ENCODE results near the gene SNX10.

Gene SNX10

DNA sequence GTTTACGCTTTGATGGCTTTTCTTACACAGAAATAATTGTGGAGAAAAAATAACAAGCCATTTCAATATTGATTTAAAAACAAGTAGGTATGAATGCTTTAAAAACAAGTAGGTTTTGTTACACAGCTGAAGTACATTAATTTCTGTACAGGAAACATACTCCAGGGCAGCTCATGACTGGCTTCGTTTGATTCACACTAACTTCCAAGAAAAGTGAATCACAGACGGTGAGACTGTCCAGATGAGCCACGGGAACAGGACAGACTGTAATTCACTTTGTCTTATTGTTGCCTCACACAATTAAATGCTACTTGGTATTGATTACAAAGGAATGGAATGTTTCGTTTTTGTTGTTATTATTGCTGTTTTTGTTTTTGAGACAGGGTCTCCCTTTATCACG lies 26.6 kb upstream of the SNX10 start:
- no peak overlapping the region for H3K9ac ChIP-seq (ENCODE audit: low read length)
- peaks cover 8% of the 10 kb centered on the region; the same call in 1 of the 2 replicates for H3K9me3 ChIP-seq (ENCODE audit: low read length)
- no peaks in the 10 kb centered on the region for H4K20me1 ChIP-seq (ENCODE audit: insufficient read depth, low read length)
- TF ChIP-seq, protein P1, sequence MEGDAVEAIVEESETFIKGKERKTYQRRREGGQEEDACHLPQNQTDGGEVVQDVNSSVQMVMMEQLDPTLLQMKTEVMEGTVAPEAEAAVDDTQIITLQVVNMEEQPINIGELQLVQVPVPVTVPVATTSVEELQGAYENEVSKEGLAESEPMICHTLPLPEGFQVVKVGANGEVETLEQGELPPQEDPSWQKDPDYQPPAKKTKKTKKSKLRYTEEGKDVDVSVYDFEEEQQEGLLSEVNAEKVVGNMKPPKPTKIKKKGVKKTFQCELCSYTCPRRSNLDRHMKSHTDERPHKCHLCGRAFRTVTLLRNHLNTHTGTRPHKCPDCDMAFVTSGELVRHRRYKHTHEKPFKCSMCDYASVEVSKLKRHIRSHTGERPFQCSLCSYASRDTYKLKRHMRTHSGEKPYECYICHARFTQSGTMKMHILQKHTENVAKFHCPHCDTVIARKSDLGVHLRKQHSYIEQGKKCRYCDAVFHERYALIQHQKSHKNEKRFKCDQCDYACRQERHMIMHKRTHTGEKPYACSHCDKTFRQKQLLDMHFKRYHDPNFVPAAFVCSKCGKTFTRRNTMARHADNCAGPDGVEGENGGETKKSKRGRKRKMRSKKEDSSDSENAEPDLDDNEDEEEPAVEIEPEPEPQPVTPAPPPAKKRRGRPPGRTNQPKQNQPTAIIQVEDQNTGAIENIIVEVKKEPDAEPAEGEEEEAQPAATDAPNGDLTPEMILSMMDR (IDR thresholded peaks at IDR 0.05; ENCODE audit: low read length): no peak
- no peak for TF ChIP-seq EZH2 (IDR thresholded peaks at IDR 0.05; ENCODE audit: borderline replicate concordance, low read length)
- H3K27ac ChIP-seq (ENCODE audit: low read depth, low read length, poor library complexity, severe bottlenecking): no peak overlapping the region
- no peaks in the 10 kb centered on the region for H3F3A ChIP-seq (ENCODE audit: insufficient read depth, low read length)
- no peaks in the 10 kb centered on the region for H3K36me3 ChIP-seq (ENCODE audit: insufficient read depth, low read length)
- H3K4me2 ChIP-seq (ENCODE audit: low read length): no peak overlapping the region
- no peaks in the 10 kb centered on the region for H3K4me1 ChIP-seq (ENCODE audit: insufficient read depth, low read length, severe bottlenecking)
- no peaks in the 10 kb centered on the region for H3K79me2 ChIP-seq (ENCODE audit: insufficient read depth, low read length)
- H3K27me3 ChIP-seq (ENCODE audit: insufficient read depth, low read length): peaks cover 10% of the 10 kb centered on the region; the same call in 1 of the 2 replicates
- H3K4me3 ChIP-seq (ENCODE audit: low read depth, low read length, poor library complexity, severe bottlenecking): no peak overlapping the region
- no peaks in the 10 kb centered on the region for H3K9me2 ChIP-seq (ENCODE audit: low read depth, low read length)
- no peak overlapping the region for H2AFZ ChIP-seq (ENCODE audit: low read length)

DNA sequence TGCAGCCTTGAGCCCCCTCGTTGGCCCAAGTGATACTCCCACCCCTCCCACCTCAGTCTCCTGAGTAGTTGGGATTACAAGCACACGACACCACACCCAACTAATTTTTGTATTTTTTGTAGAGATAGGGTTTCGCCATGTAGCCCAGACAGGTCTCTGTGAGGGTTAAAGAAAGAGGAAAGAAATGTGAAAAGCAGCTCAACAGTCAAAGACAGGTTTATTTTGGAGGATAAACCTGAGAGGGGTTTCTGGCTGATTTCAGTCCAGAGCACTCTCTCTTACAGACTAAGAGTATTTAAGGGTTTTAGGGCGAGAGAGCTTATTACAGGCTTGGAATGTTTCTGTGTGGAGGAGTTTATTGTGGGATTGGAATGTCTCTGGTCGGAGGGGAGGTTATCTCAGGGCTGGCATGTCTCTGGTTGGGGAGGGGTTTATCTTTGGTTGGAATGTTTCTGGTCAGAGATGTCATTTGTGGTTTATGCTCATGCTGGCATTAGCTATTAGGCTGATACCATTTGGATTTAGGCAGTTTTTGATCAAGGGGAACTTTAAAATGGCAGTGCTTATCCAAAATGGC lies 26.1 kb upstream of the SNX10 start:
- no peaks in the 10 kb centered on the region for H3K4me1 ChIP-seq (ENCODE audit: insufficient read depth, low read length, severe bottlenecking)
- H4K20me1 ChIP-seq (ENCODE audit: insufficient read depth, low read length): no peaks in the 10 kb centered on the region
- peaks cover 10% of the 10 kb centered on the region; the same call in 1 of the 2 replicates for H3K27me3 ChIP-seq (ENCODE audit: insufficient read depth, low read length)
- H3K36me3 ChIP-seq (ENCODE audit: insufficient read depth, low read length): no peaks in the 10 kb centered on the region
- H3K4me3 ChIP-seq (ENCODE audit: low read depth, low read length, poor library complexity, severe bottlenecking): no peak overlapping the region
- no peak for TF ChIP-seq EZH2 (IDR thresholded peaks at IDR 0.05; ENCODE audit: borderline replicate concordance, low read length)
- TF ChIP-seq, protein P1 (IDR thresholded peaks at IDR 0.05; ENCODE audit: low read length): no peak
- H2AFZ ChIP-seq (ENCODE audit: low read length): no peak overlapping the region
- no peak overlapping the region for H3K9ac ChIP-seq (ENCODE audit: low read length)
- no peak overlapping the region for H3K27ac ChIP-seq (ENCODE audit: low read depth, low read length, poor library complexity, severe bottlenecking)
- H3K9me2 ChIP-seq (ENCODE audit: low read depth, low read length): no peaks in the 10 kb centered on the region
- H3K4me2 ChIP-seq (ENCODE audit: low read length): no peak overlapping the region
- no peaks in the 10 kb centered on the region for H3F3A ChIP-seq (ENCODE audit: insufficient read depth, low read length)
- H3K9me3 ChIP-seq (ENCODE audit: low read length): peaks cover 8% of the 10 kb centered on the region; the same call in 1 of the 2 replicates
- H3K79me2 ChIP-seq (ENCODE audit: insufficient read depth, low read length): no peaks in the 10 kb centered on the region

DNA sequence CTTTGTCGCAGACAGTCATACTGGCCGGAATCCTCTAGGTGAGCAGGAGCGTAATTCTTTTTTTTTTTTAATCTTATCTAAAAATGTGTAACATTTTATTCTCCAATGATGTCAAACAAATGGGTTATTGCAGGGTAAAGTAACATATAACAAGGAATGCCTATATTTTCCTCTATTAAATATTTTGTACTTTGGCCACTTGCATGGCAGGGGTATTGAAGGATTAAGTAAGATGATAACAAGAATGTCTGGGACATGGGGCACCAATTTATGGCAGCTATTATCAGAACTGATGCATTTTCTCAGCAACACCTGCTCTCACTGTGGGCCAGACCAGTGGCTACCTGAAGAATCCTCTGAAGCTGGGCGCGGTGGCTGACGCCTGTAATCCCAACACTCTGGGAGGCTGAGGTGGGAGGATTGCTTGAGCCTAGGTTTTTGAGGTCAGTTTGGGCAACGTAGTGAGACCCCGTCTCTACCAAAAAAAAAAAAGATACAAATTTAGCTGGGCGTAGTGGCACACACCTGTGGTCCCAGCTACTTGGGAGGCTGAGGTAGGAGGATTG lies 24.0 kb upstream of the SNX10 start:
- H3K9ac ChIP-seq (ENCODE audit: low read length): no peak overlapping the region
- H3K9me3 ChIP-seq (ENCODE audit: low read length): peaks cover 8% of the 10 kb centered on the region; the same call in 1 of the 2 replicates
- H3K79me2 ChIP-seq (ENCODE audit: insufficient read depth, low read length): no peaks in the 10 kb centered on the region
- TF ChIP-seq, protein P1 (IDR thresholded peaks at IDR 0.05; ENCODE audit: low read length): no peak
- no peak for TF ChIP-seq EZH2 (IDR thresholded peaks at IDR 0.05; ENCODE audit: borderline replicate concordance, low read length)
- H3K4me3 ChIP-seq (ENCODE audit: low read depth, low read length, poor library complexity, severe bottlenecking): no peak overlapping the region
- no peak overlapping the region for H3K27ac ChIP-seq (ENCODE audit: low read depth, low read length, poor library complexity, severe bottlenecking)
- H3F3A ChIP-seq (ENCODE audit: insufficient read depth, low read length): no peaks in the 10 kb centered on the region
- H3K4me1 ChIP-seq (ENCODE audit: insufficient read depth, low read length, severe bottlenecking): no peaks in the 10 kb centered on the region
- no peaks in the 10 kb centered on the region for H3K36me3 ChIP-seq (ENCODE audit: insufficient read depth, low read length)
- no peak overlapping the region for H2AFZ ChIP-seq (ENCODE audit: low read length)
- no peaks in the 10 kb centered on the region for H4K20me1 ChIP-seq (ENCODE audit: insufficient read depth, low read length)
- no peaks in the 10 kb centered on the region for H3K9me2 ChIP-seq (ENCODE audit: low read depth, low read length)
- H3K27me3 ChIP-seq (ENCODE audit: insufficient read depth, low read length): peaks cover 10% of the 10 kb centered on the region; the same call in 1 of the 2 replicates
- H3K4me2 ChIP-seq (ENCODE audit: low read length): no peak overlapping the region

Data from OCI-LY1 (cell line).